HepG2 (cell line): ENCODE data around the gene ANLN. TPM values are rescaled to one million over a fixed set of nuclear protein-coding genes. Genes with fewer than 3 reads are reported as not detected.
A peak's percentile ranks its signal among the peaks of the same experiment; 100 is the strongest.

ENCODE experiments used
- ATAD3A ChIP-seq: sonication (generic); formaldehyde crosslinking; IDR thresholded peaks from 2 replicates; pipeline ENCODE4 v1.4.0; 2020; ENCODE audit warnings: missing genetic modification reagents
- ATM ChIP-seq: fragments of 450-650 bp; IDR thresholded peaks from 2 replicates; pipeline ENCODE4 v1.7.1; 2017; ENCODE audit warnings: mild to moderate bottlenecking, borderline replicate concordance
- CBX2 ChIP-seq, 2 experiments: fragments of 200-600 bp in 1 of 2; sonication (generic); formaldehyde crosslinking in 1 of 2; IDR thresholded peaks; 2 replicates each; pipeline versions ENCODE4 v1.7.0 to v1.8.1; 2018 to 2022; ENCODE audit warnings: low read depth in 2 of 2, low read length in 1 of 2, mild to moderate bottlenecking in 1 of 2, missing genetic modification reagents in 1 of 2
- CREB1 ChIP-seq, 2 experiments: fragments of 450-650 bp in 1 of 2; IDR thresholded peaks; 2 replicates each; pipeline ENCODE4 v1.6.1; 2016 to 2017; ENCODE audit warnings: control low read depth in 1 of 2, mild to moderate bottlenecking in 1 of 2, missing compliant biosample characterization in 1 of 2, missing genetic modification characterization in 1 of 2
- HNF4G ChIP-seq, 2 experiments: sonication (generic) in 1 of 2; formaldehyde crosslinking in 1 of 2; IDR thresholded peaks; 2 replicates each; pipeline versions ENCODE4 v1.4.0 to v1.6.1; 2011 to 2020; ENCODE audit warnings: borderline replicate concordance in 2 of 2, low read depth in 2 of 2, mild to moderate bottlenecking in 2 of 2, low read length in 1 of 2, missing genetic modification reagents in 1 of 2, moderate library complexity in 1 of 2
- MXD1 ChIP-seq: sonication (generic); formaldehyde crosslinking; IDR thresholded peaks from 2 replicates; pipeline ENCODE4 v1.4.0; 2020; ENCODE audit warnings: mild to moderate bottlenecking, missing genetic modification reagents
- MZF1 ChIP-seq: sonication (generic); formaldehyde crosslinking; IDR thresholded peaks from 2 replicates; pipeline ENCODE4 v1.8.1; 2023; ENCODE audit warnings: mild to moderate bottlenecking, missing genetic modification reagents, borderline replicate concordance
- NR2F1 ChIP-seq, 2 experiments: fragments of 450-650 bp in 1 of 2; formaldehyde crosslinking in 1 of 2; IDR thresholded peaks; 2 replicates each; pipeline versions ENCODE4 v1.5.0 to v1.6.1; 2016 to 2020; ENCODE audit warnings: mild to moderate bottlenecking in 1 of 2, missing compliant biosample characterization in 1 of 2, missing genetic modification reagents in 1 of 2, moderate library complexity in 1 of 2
- PHF5A ChIP-seq: IDR thresholded peaks from one replicate; pipeline ENCODE4 v1.6.1; 2018; ENCODE audit warnings: low read depth, missing genetic modification reagents; ENCODE audit not compliant: unreplicated experiment
- POLR2G ChIP-seq: fragments of 200-400 bp; formaldehyde crosslinking; IDR thresholded peaks from 2 replicates; pipeline ENCODE4 v1.6.1; 2018; ENCODE audit warnings: mild to moderate bottlenecking, low read depth, low read length, moderate library complexity
- SCMH1 ChIP-seq: sonication (generic); formaldehyde crosslinking; IDR thresholded peaks from 2 replicates; pipeline ENCODE4 v1.9.0; 2021; ENCODE audit warnings: missing genetic modification reagents, mild to moderate bottlenecking, borderline replicate concordance
- SMYD3 ChIP-seq: sonication (generic); formaldehyde crosslinking; IDR thresholded peaks from 2 replicates; pipeline ENCODE4 v1.8.1; 2023; ENCODE audit warnings: mild to moderate bottlenecking, missing genetic modification reagents
- SYNCRIP ChIP-seq: fragments of 200-400 bp; formaldehyde crosslinking; IDR thresholded peaks from 2 replicates; pipeline ENCODE4 v1.6.1; 2018; ENCODE audit warnings: mild to moderate bottlenecking, low read depth, low read length; ENCODE audit not compliant: insufficient read depth
- TBP ChIP-seq: sonication (generic); formaldehyde crosslinking; IDR thresholded peaks from 2 replicates; pipeline ENCODE4 v1.5.0; 2020; ENCODE audit warnings: missing genetic modification reagents
- TFAP4 ChIP-seq: sonication (generic); IDR thresholded peaks from 2 replicates; pipeline ENCODE4 v1.6.1; 2016; ENCODE audit warnings: low read depth, borderline replicate concordance
- ZBTB25 ChIP-seq: IDR thresholded peaks from 2 replicates; pipeline ENCODE4 v1.6.1; 2018; ENCODE audit warnings: missing genetic modification reagents
- ZFP36L2 ChIP-seq: sonication (generic); formaldehyde crosslinking; IDR thresholded peaks from 2 replicates; pipeline ENCODE4 v1.4.0; 2020; ENCODE audit warnings: missing genetic modification reagents
- ZNF350 ChIP-seq: sonication (generic); formaldehyde crosslinking; IDR thresholded peaks from 2 replicates; pipeline ENCODE4 v1.4.0; 2020; ENCODE audit warnings: mild to moderate bottlenecking, low read depth, missing genetic modification reagents, borderline replicate concordance
- ZNF383 ChIP-seq: sonication (generic); formaldehyde crosslinking; IDR thresholded peaks from 2 replicates; pipeline ENCODE4 v1.4.0; 2020; ENCODE audit warnings: missing genetic modification reagents, mild to moderate bottlenecking, borderline replicate concordance
- ZNF414 ChIP-seq: sonication (generic); formaldehyde crosslinking; IDR thresholded peaks from 2 replicates; pipeline ENCODE4 v1.5.0; 2020; ENCODE audit warnings: missing genetic modification reagents
- ZNF577 ChIP-seq: sonication (generic); formaldehyde crosslinking; IDR thresholded peaks from 2 replicates; pipeline ENCODE4 v1.4.0; 2020; ENCODE audit warnings: mild to moderate bottlenecking, low read depth, missing genetic modification reagents, borderline replicate concordance
- ZNF639 ChIP-seq: conservative IDR thresholded peaks from 2 replicates; pipeline ENCODE4 v1.6.1; 2018; ENCODE audit warnings: missing genetic modification reagents
- ZNF766 ChIP-seq: sonication (generic); formaldehyde crosslinking; IDR thresholded peaks from 2 replicates; pipeline ENCODE4 v1.5.0; 2020; ENCODE audit warnings: missing genetic modification reagents, borderline replicate concordance
- polyA plus RNA-seq, 8 experiments: library from polyadenylated mRNA; depleted of rRNA in 3 of 8; stranded (reverse) in 7 of 8; unstranded in 1 of 8; fragments of >200 nt; fragmentation: Illumina TruSeq in 4 of 8; extraction: Trizol in 4 of 8; gene quantifications; 2 replicates each; pipeline versions ENCODE4 v1.2.1 to v1.2.3, GENCODE V29; 2011 to 2016; ENCODE audit warnings: low read depth in 4 of 8, missing spikeins in 1 of 8, mixed read lengths in 1 of 8; ENCODE audit not compliant: insufficient read depth in 1 of 8
- total RNA-seq, 5 experiments: library from RNA; depleted of rRNA; stranded (reverse); fragments of >200 nt; fragmentation: Illumina TruSeq; extraction: Trizol; gene quantifications; 2 replicates each; pipeline ENCODE4 v1.2.3, GENCODE V29; 2016; ENCODE audit warnings: low read depth in 1 of 5

ANLN gene
- total and polyA plus RNA-seq, 2 of the 13 experiments (the other 11 are each of a cell fraction or from before 2014, with no cell fraction given): 20.0 to 72.0 TPM

GRCh38 chr7:36389371-36390198, at the start of gene ANLN (continued):
- TF ChIP-seq ZBTB25 (CRISPR knock-in tag) (no peak), ATM (no peak), CREB1 (IDR thresholded peaks at IDR 0.05) (peak; percentile 6; the same call in 1 of the 2 replicates), CREB1 (CRISPR knock-in tag; IDR thresholded peaks at IDR 0.05) (peak; percentile 36; the same call in 1 of the 2 replicates), NR2F1 (CRISPR knock-in tag; IDR thresholded peaks at IDR 0.05) (0 out of 4 replicates have a peak, but pooled peaks of 1 of the 2 experiments have one; percentile 25), SMYD3 (CRISPR knock-in tag) (peak; percentile 25; the same call in 1 of the 2 replicates), ZNF639 (CRISPR knock-in tag) (no peak; the same call in 1 of the 2 replicates), SCMH1 (CRISPR knock-in tag) (no peak), ZNF350 (CRISPR knock-in tag) (0 out of 2 replicates have a peak, but pooled peaks have one; percentile 52), ZNF577 (CRISPR knock-in tag) (no peak), TBP (CRISPR knock-in tag) (no peak), TFAP4 (peak; percentile 77; the same call in 1 of the 2 replicates), ZNF414 (CRISPR knock-in tag) (no peak), ATAD3A (CRISPR knock-in tag) (no peak), ZFP36L2 (no peak), CBX2 (IDR thresholded peaks at IDR 0.05; ENCODE audit: low read depth, low read length) (no peak), CBX2 (CRISPR knock-in tag; IDR thresholded peaks at IDR 0.05; ENCODE audit: low read depth) (no peak), SYNCRIP (no peak), PHF5A (CRISPR knock-in tag) (no peak), MZF1 (no peak), POLR2G (peak; percentile 72), HNF4G (IDR thresholded peaks at IDR 0.05; ENCODE audit: borderline replicate concordance, low read depth, low read length) (no peak), HNF4G (CRISPR knock-in tag; IDR thresholded peaks at IDR 0.05; ENCODE audit: borderline replicate concordance, low read depth) (no peak), ZNF766 (CRISPR knock-in tag) (peak; percentile 91; the same call in 1 of the 2 replicates), MXD1 (CRISPR knock-in tag) (0 out of 2 replicates have a peak, but pooled peaks have one; percentile 52), ZNF383 (CRISPR knock-in tag) (no peak)
